Left lung (tissue), 10 donors: ENCODE results near the gene IRF2BPL. TPM values are rescaled to one million over a fixed set of nuclear protein-coding genes. Genes with fewer than 3 reads are reported as not detected.

ENCODE experiments used
- ATAC-seq: fragments of 200-7000 bp; cut with Tn5 transposase; one replicate; pipeline ENCODE4 v1.9.1; 2020; ENCODE audit warnings: moderate library complexity
- DNase-seq, 4 donors: peaks; one replicate each; pipeline ENCODE4 v3.0.0-alpha.2; 2013 to 2020
- H3K27ac ChIP-seq, 2 donors: fragments of 200-600 bp; sonication (generic) in 1 of 2; one replicate each; pipeline versions ENCODE4 v1.5.0 to v1.8.0; 2020 to 2021
- H3K27me3 ChIP-seq, 2 donors: fragments of 200-600 bp; sonication (generic) in 1 of 2; one replicate each; pipeline versions ENCODE4 v1.5.0 to v1.8.0; 2020 to 2021
- H3K36me3 ChIP-seq, 2 donors: fragments of 200-600 bp; sonication (generic) in 1 of 2; one replicate each; pipeline versions ENCODE4 v1.5.0 to v1.8.0; 2020 to 2021
- H3K4me1 ChIP-seq, 2 donors: fragments of 200-600 bp; one replicate each; pipeline ENCODE4 v1.8.0; 2021
- H3K4me3 ChIP-seq, 2 donors: fragments of 200-600 bp; sonication (generic) in 1 of 2; one replicate each; pipeline versions ENCODE4 v1.5.0 to v1.8.0; 2020 to 2021; ENCODE audit warnings: mild to moderate bottlenecking in 1 of 2
- H3K9me3 ChIP-seq, 2 donors: fragments of 200-600 bp; sonication (generic) in 1 of 2; one replicate each; pipeline versions ENCODE4 v1.5.0 to v1.8.0; 2020 to 2021
- intact Hi-C, 2 donors: fragments of 100-400 bp; cut with DNase I; formaldehyde crosslinking; loops; one replicate each; pipeline versions ENCODE4 v1.11.2 to v1.14.2; 2022
- polyA plus RNA-seq, 6 donors: library from polyadenylated mRNA; unstranded; fragments of 120-200 nt; gene quantifications; one replicate each; pipeline ENCODE4 v1.2.1, GENCODE V29; 2013; ENCODE audit not compliant: insufficient read length in 6 of 6
- total RNA-seq, 2 donors: library from RNA; stranded (reverse); fragmentation: NEBNext Ultra II Directional; extraction: Animal tissue kit (Norgen Biotek cat#: 25700); gene quantifications; one replicate each; pipeline ENCODE4 v1.2.1, GENCODE V29; 2021
- TF ChIP-seq, protein P1 (sequence below), 2 donors: fragments of 200-600 bp; sonication (generic) in 1 of 2; IDR thresholded peaks; one replicate each; pipeline versions ENCODE4 v1.5.0 to v1.8.0; 2021; ENCODE audit warnings: antibody characterized with exemption in 2 of 2
- donor health status: DM: no; HTN: yes; CAD: no.
- donor health status: DM: no; HTN: no; CAD: no.

The IRF2BPL gene
- total and polyA plus RNA-seq, 8 donors = 22.8 to 50.0 (median 44.3) TPM

DNA sequence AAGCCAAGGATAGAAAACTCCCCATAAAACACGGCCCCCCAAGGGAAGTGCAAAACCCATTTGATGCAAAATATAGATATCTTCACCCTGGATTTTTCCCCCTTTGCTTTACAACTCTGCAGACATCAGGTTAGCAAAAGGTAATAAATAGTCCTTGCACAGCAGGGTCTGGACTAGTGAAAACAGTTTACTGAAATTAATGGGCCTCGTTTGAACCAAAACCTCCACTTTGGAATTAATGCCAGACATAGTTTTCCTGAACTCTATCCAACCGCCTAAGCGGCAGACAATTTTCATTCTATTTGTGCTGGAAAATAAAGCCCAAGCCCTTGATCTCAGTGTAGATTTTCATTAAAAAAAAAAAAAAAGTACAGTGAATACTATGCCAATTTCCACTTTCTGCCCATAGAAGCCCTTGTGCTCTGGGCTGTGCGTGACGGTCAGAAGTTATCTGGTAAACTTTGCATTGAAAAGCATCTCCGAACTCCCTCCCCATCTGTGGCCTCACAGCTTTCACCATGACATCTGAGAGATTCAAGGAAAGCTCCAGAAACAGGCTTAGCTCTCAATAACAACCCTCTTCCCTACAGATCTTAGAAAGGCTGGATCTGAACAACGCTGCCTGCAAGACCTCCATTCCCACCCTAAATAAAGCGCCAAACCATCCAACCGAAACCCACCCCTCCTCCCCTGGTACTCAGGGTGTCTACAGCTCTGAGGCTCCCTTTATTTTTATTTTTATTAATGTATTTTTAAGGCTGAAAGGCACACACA is 11.0 kb upstream of the IRF2BPL start:
- H3K4me3 ChIP-seq = peak overlapping the region in 1 of 2 donors; percentile 20
- DNase-seq = no peak
- intact Hi-C loops = loop anchor here in 1 of 2 donors (10.0 kb wide), 1 partner anchor 125 kb away; no protein-coding TSS in a partner anchor
- no peaks in the 10 kb centered on the region for H3K9me3 ChIP-seq
- peak overlapping the region; percentile 95 to 100 for H3K27ac ChIP-seq
- ATAC-seq = peak; percentile 1
- TF ChIP-seq, protein P1, sequence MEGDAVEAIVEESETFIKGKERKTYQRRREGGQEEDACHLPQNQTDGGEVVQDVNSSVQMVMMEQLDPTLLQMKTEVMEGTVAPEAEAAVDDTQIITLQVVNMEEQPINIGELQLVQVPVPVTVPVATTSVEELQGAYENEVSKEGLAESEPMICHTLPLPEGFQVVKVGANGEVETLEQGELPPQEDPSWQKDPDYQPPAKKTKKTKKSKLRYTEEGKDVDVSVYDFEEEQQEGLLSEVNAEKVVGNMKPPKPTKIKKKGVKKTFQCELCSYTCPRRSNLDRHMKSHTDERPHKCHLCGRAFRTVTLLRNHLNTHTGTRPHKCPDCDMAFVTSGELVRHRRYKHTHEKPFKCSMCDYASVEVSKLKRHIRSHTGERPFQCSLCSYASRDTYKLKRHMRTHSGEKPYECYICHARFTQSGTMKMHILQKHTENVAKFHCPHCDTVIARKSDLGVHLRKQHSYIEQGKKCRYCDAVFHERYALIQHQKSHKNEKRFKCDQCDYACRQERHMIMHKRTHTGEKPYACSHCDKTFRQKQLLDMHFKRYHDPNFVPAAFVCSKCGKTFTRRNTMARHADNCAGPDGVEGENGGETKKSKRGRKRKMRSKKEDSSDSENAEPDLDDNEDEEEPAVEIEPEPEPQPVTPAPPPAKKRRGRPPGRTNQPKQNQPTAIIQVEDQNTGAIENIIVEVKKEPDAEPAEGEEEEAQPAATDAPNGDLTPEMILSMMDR (IDR thresholded peaks at IDR 0.05) = no peak
- H3K4me1 ChIP-seq = peaks cover 72 to 98% of the 10 kb centered on the region in 2 donors
- no peaks in the 10 kb centered on the region for H3K36me3 ChIP-seq
- H3K27me3 ChIP-seq = no peaks in the 10 kb centered on the region

DNA sequence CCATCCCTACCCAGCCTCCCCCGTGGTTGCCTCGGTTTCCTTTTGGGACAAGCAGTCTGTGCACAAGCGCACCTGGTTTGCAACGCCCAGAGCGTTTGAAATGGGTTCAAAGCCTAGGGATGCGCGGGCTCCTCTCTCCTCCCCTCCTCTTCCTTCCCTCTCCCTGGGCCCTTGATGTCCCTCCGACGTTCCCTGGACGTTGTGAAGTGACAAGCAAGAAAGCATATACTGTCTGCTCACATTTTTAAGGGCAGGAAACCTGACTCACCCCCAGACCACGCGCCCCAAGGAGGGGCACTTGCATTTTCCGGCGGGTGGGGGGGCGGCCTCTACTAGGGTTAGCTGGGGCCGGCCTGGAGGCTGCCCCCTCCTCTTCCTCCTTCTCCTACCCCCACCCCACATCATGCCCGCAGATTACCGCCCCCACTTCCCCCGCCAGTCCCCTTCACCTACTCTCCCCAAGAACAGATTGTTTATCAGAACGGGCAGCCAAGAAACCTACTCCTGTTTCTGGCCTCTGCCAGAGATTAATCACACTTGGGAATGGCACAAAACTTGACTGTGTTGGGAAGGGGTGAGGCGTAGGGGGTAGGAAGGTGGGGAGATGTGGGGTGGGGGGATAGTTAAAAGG is 9.5 kb upstream of the IRF2BPL start:
- Histone ChIP-seq H3K27ac (peak overlapping the region; percentile 95 to 100), H3K36me3 (no peaks in the 10 kb centered on the region), H3K4me1 (peaks cover 60 to 96% of the 10 kb centered on the region in 2 donors), H3K27me3 (no peaks in the 10 kb centered on the region), H3K9me3 (no peaks in the 10 kb centered on the region), H3K4me3 (peak overlapping the region in 1 of 2 donors; percentile 2)
- DNase-seq (peak in 1 of 4 donors; percentile 81), ATAC-seq (no peak)
- TF ChIP-seq, protein P1 (IDR thresholded peaks at IDR 0.05) = no peak
- intact Hi-C loops = no loop called here

DNA sequence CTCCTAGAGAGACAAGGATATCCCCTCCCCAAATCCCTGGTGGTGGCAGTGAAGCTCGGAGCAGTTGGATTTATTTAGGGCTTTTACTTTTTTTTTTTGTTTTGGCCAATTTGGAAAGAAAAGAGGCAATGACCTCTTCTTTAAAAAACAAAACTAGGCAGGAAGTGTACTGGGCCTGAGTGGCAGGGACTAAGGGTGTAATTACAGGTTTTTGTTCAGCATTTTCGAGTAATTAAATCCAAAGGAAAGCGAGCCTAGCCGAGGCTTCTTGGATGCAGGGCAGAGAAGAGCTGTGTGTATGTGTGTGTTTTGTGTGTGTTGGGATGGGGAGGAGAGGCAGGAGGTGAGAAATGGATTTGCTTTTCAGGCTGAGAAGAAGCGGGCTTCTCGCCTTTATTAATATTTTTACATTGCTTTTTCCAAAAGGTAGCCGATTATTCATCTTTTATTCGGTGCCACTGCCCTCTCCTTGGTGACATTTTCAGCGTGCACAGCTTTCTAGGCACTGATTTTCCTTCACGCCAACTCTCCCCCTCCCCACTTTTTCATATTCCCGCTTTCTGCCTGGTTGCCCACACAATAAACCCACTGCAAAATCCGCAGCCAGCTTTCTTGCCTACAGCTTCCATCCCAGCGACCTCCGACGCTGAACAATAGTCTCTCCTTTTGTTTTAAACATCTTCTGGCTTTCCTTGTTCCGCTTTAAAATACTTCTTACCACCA is 8.9 kb upstream of the IRF2BPL start:
- intact Hi-C loops = no loop called here
- H3K4me1 ChIP-seq = peaks cover 60 to 96% of the 10 kb centered on the region in 2 donors
- DNase-seq = no peak

DNA sequence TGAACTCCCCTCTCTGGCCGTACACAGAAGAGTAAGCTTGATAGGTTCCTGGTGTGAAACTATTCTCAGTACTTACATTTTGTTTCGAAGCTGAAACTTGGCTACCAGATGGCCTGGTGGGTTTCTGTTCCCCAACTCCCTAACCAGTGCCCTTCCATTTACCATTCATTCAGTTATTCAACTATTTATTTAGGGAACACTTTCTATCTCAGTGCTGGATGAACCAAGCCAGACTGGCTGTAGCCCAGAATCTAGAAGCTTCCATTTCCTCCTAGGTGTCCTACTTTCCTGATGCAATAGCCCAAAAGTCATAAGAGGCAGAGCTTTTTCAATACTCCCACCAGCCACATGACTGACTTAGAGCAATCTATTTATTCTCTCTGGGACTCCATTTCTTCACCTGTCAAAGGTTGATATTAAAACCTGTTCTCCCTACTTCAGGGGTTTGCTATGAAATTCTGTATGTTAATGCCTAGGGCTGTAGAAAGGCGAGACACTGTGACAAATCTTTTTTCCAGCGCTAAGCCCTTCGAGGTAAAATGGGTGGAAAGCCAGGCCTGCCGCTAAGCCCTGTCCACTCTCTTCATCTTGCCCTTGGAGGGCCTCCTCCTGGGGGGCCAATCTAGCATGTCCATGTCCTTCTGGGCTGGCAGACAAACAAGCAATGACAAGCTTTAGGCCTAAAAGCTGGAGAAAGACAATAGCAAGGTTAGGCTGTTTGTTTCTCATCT is 8.1 kb upstream of the IRF2BPL start:
- intact Hi-C loops = no loop called here
- peaks cover 60 to 96% of the 10 kb centered on the region in 2 donors for H3K4me1 ChIP-seq
- peak overlapping the region; percentile 16 to 100 for H3K27ac ChIP-seq

More for the DNA sequence above, 8.9 kb upstream of the IRF2BPL start:
- H3K27me3 ChIP-seq = no peaks in the 10 kb centered on the region
- H3K36me3 ChIP-seq = no peaks in the 10 kb centered on the region
- peak overlapping the region in 1 of 2 donors; percentile 2 for H3K4me3 ChIP-seq
- TF ChIP-seq, protein P1 (IDR thresholded peaks at IDR 0.05) = no peak
- peak overlapping the region; percentile 95 to 100 for H3K27ac ChIP-seq
- H3K9me3 ChIP-seq = no peaks in the 10 kb centered on the region
- no peak for ATAC-seq

More for the DNA sequence above, 8.1 kb upstream of the IRF2BPL start:
- Histone ChIP-seq H3K4me3 (no peak overlapping the region), H3K9me3 (no peaks in the 10 kb centered on the region), H3K36me3 (no peaks in the 10 kb centered on the region), H3K27me3 (no peaks in the 10 kb centered on the region)
- TF ChIP-seq, protein P1 (IDR thresholded peaks at IDR 0.05) = no peak
- ATAC-seq = no peak
- DNase-seq = no peak
